COLO668 (cell line): Measurements from ENCODE around the gene ABHD6.
"Not testable (repeated sequence)": the region's sequence is repeated elsewhere in the genome, so short reads cannot be mapped to it uniquely, and the experiment has no call there.

ENCODE experiments used
- DNase-seq: peaks from one replicate; lab custom pipeline; 2025; ENCODE audit not compliant: unreplicated experiment; lab: John Stamatoyannopoulos, UW

Gene ABHD6

DNA sequence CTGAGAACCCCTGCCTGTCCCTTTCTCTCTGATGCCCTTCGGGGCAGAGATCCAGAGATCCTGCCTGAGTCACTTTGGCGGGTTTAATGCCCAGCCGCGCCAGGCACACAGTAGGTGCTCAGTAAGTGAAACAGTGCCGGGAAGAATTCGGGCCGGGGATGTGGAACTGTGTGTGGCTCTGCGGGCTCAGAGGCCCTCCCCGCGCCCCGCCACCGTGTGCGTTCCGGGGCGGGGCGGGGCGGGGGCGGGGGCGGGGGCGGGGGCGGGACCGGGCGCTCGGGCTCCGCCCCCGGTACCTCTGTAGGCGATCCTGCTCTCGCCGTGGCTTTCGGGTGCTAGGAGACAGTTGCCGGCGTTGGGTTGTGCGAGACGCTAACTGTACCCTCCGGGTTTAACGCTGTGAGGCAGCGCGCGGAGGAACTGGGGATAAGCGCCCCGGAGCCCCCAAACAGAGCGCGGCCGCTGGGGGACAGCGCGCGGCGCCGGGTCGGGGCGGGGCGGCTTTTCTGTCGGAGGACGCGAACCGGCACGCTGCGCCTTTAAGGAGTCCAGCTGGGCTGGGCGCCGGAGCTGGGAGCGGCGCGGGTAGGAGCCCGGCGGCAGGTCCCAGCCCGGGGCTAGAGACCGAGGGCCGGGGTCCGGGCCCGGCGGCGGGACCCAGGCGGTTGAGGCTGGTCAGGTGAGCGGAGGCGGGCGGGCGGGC lies at the start of gene ABHD6:
Gene ABHD6, plus strand, starts transcription at position 555 of the 703 bp plus-strand sequence. CDS start 18,795 bp downstream, outside the sequence.
- DNase-seq: peak; percentile 73

DNA sequence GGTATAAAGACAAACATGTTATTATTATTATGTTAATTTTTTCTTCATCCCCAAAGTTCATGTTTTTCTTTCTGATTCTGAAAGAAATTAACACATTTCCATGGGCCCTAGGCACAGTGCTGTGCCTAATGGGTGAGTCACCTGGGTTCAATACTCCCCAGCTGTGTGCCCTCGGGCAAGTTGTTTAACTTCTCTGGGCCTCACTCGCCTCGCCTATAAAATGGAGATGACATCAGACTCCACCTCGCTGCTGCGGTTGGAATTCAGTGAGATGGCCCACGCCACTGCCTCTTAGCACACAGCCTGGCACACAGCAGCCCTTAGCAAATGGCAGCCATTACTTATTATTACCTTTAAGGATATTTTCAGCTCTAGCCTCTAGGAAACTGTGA lies 49.4 kb upstream of the ABHD6 start:
- no peak for DNase-seq

DNA sequence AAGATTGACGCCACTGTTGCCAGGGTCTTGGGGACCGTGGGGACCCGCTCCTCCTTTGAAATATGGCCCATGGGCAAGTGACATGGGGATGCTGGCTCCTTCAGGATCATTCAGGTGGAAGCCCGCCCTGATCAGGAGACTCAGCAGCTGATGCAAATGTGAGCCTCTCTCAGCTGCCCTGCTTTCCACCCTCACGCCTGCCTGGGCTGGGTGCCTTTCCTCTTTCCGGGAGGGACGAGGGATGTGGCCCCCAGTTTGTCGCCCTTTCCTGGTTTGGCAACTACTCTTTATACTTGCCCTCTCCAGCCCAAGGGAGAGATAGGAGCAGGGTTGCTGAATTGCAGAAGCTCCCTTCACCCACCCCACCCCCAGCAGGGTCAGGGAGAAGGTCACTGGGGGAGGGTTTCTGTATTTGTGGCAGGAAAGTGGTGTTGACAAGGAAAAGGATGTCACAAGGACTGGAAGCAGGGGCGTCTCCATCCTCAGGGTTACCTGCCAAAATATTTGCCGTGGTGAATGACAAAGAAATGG lies 48.6 kb upstream of the ABHD6 start:
- no peak for DNase-seq

DNA sequence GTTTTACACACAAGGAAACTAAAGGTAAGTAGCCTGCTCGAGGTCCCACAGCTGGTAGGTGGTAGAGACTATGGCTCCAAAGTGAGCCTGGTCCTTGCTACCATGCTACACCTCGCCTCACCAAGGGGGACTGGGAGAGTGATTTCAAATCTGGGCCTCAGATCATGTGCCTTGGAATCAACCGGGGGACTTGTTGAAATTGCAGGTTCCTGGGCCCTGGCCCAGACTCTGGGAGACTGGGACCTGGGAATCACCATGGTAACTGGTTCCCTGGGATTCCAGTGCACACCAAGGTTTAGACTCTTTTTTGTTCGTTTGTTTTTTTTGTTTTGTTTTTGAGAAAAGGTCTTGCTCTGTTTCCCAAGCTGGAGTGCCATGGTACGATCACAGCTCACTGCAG lies 47.9 kb upstream of the ABHD6 start:
- DNase-seq: no peak

- no peak for DNase-seq
Measured at GRCh38 chr3:58190291-58190690, 47.3 kb upstream of the ABHD6 start.

DNA sequence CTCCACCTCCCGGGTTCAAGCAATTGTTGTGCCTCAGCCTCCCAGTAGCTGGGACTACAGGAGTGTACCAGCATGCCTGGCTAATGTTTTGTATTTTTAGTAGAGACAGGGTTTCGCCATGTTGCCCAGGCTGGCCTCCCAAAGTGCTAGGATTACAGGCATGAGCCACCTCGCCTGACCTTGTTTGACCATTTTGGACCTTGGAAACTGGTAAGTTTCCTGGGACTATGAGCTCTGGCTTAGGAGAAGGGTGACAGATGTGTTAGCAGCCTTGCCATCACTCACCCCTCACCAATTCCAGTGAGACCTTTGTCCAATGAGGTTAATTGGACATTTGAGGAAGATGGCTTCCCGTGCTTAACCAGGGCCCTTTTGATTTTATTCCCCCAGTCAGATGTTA lies 46.7 kb upstream of the ABHD6 start:
- no peak for DNase-seq

- DNase-seq: no peak
Measured at GRCh38 chr3:58191361-58191991, 46.1 kb upstream of the ABHD6 start.

- DNase-seq: no peak
Measured at GRCh38 chr3:58192069-58192468, 45.5 kb upstream of the ABHD6 start.

GRCh38 chr3:58193682-58194407 lies 43.7 kb upstream of the ABHD6 start:
- no peak for DNase-seq

DNA sequence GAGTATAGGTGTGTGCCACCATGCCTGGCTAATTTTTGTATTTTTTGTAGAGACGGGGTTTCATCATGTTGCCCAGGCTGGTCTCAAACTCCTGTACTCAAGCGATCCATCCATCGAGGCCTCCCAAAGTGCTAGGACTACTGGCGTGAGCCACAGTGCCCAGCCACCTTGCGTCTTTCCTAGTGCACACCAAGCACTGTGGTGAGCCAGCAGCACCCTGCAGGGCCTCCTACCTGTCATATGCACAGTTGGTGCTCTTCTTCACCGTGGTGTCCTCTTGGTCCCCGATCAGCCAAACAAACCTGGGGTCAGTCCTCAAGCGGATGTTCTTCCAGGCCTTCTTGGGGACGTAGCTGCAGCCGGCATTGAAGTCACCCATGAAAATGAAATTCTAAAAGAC lies 40.0 kb upstream of the ABHD6 start:
- no peak for DNase-seq

GRCh38 chr3:58198362-58198761 lies 39.2 kb upstream of the ABHD6 start:
- no peak for DNase-seq

- DNase-seq: no peak
Measured at GRCh38 chr3:58198804-58199203, 38.8 kb upstream of the ABHD6 start.

- no peak for DNase-seq
Measured at GRCh38 chr3:58200121-58200709, 37.4 kb upstream of the ABHD6 start.

GRCh38 chr3:58200846-58201355 lies 36.7 kb upstream of the ABHD6 start:
- no peak for DNase-seq

DNA sequence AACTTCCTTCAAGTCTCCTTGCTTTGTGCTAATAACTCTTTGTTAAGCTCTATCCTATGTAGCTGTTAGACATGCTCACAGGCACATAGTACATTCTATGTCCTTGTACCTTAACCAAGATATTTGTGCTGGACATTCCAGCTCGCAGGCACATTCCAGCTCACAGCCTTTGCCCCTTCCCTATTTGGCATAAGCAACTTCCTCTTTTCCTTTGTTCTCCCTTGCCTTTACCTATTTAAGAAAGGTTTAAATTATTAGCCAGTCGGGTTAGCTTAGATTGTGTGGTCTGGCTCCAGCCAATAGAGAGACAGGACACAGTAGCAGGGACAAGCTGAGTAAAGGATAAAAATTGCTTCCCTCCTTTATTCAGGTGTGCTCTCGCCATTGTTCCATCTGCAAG lies 36.1 kb upstream of the ABHD6 start:
- DNase-seq: not testable (repeated sequence)

- no peak for DNase-seq
Measured at GRCh38 chr3:58202917-58203360, 34.7 kb upstream of the ABHD6 start.

GRCh38 chr3:58203541-58203940 lies 34.1 kb upstream of the ABHD6 start:
- DNase-seq: no peak

GRCh38 chr3:58204720-58205119 lies 32.9 kb upstream of the ABHD6 start:
- DNase-seq: no peak

GRCh38 chr3:58205981-58206380 lies 31.6 kb upstream of the ABHD6 start:
- DNase-seq: no peak

DNA sequence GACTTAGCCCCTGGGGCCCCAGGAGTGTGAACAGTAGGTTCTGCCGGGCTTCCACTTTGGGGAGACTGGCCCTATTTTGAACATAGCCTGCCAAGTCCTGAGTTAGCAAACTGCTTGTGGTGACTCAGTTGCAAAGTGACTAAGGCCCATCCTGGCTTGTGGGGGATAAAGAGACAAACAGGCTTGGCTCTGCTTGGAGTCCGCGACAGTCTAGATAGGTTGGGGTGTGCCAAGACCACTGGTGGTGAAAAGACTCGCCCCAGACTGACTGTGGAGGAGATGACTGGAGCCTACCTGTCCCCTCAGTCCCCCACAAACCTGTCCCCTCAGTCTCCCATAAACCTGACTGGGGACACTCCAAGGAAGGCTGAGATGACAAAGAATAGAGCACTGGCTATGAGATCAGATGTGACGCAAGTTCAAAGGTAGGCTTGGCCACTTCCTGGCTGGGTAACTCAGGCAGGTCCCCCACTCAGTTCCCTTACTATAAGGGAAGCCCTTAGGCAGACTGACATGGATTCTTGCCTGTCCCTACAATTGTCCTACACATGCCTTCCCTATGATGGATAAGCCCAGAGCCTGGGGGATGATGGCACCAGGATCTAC lies 31.1 kb upstream of the ABHD6 start:
- no peak for DNase-seq

GRCh38 chr3:58207954-58208353 lies 29.6 kb upstream of the ABHD6 start:
- DNase-seq: no peak
